Measurements from ENCODE around the gene ABAT.

DNA sequence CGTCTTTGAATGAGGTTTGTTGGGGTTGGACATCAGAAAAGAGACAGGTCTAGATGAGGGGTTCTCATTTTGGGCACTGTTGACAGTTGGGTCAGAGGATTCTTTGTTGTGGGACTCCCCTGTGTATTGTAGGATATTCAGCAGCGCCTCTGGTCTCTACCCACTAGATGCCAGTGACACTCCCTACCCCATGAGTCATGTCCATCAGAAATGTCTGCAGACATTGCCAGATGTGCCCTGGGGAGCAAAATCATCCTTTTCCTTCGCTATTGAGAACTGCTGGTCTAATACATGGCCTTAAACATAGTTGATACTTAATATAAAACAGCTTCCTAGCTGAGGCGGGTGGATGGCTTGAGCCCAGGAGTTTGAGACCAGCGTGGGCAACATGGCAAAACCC lies 3.1 kb downstream of the ABAT start:
- TF ChIP-seq SRF (IDR thresholded peaks at IDR 0.05; ENCODE audit: low read depth in 2 of 2, low read length in 2 of 2) = no peak
- TF ChIP-seq CHD2 (IDR thresholded peaks at IDR 0.05; ENCODE audit: borderline replicate concordance, low read depth, low read length) = no peak
- TF ChIP-seq, protein P1, sequence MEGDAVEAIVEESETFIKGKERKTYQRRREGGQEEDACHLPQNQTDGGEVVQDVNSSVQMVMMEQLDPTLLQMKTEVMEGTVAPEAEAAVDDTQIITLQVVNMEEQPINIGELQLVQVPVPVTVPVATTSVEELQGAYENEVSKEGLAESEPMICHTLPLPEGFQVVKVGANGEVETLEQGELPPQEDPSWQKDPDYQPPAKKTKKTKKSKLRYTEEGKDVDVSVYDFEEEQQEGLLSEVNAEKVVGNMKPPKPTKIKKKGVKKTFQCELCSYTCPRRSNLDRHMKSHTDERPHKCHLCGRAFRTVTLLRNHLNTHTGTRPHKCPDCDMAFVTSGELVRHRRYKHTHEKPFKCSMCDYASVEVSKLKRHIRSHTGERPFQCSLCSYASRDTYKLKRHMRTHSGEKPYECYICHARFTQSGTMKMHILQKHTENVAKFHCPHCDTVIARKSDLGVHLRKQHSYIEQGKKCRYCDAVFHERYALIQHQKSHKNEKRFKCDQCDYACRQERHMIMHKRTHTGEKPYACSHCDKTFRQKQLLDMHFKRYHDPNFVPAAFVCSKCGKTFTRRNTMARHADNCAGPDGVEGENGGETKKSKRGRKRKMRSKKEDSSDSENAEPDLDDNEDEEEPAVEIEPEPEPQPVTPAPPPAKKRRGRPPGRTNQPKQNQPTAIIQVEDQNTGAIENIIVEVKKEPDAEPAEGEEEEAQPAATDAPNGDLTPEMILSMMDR (IDR thresholded peaks at IDR 0.05 in 2 of 3, conservative IDR thresholded peaks at IDR 0.05 in 1 of 3; ENCODE audit: control insufficient read depth in 2 of 3, extremely low read depth in 1 of 3, insufficient read depth in 1 of 3, low read depth in 3 of 3, low read length in 3 of 3) = no peak
- no peak for TF ChIP-seq POLR2AphosphoS5 (IDR thresholded peaks at IDR 0.05; ENCODE audit: low read length)
- TF ChIP-seq JUND (IDR thresholded peaks at IDR 0.05; ENCODE audit: low read depth, low read length) = no peak
- TF ChIP-seq POLR2A (IDR thresholded peaks at IDR 0.05; ENCODE audit: low read depth, low read length) = no peak
- TF ChIP-seq ZZZ3 (IDR thresholded peaks at IDR 0.05; ENCODE audit: control insufficient read depth, insufficient read length, low read depth) = no peak
- no peak for TF ChIP-seq RCOR1 (conservative IDR thresholded peaks at IDR 0.05; ENCODE audit: low read depth, low read length)
- TF ChIP-seq TARDBP (IDR thresholded peaks at IDR 0.05; ENCODE audit: borderline replicate concordance) = no peak
- TF ChIP-seq SIN3A (IDR thresholded peaks at IDR 0.05; ENCODE audit: low read depth, low read length) = no peak
- no peak for TF ChIP-seq ZNF24 (IDR thresholded peaks at IDR 0.05)
- TF ChIP-seq EP300 (IDR thresholded peaks at IDR 0.05; ENCODE audit: borderline replicate concordance in 1 of 2, control insufficient read depth in 1 of 2, low read depth in 2 of 2, low read length in 2 of 2) = no peak
- TF ChIP-seq KLF5 (IDR thresholded peaks at IDR 0.05; ENCODE audit: partially characterized antibody) = no peak
- TF ChIP-seq GABPA (IDR thresholded peaks at IDR 0.05; ENCODE audit: low read depth) = no peak

Measured in GM12878 (cell line).